Upper lobe of left lung (tissue), 4 donors: ENCODE data around the gene SCYL3.

ENCODE experiments used
- POLR2A ChIP-seq, 4 donors: fragments of 450-650 bp; IDR thresholded peaks; one replicate each; pipeline ENCODE4 v1.5.1; 2016 to 2017; ENCODE audit warnings: antibody characterized with exemption in 4 of 4, mild to moderate bottlenecking in 2 of 4
- TF ChIP-seq, protein P1 (sequence below), 6 experiments: fragments of 450-650 bp in 4 of 6; fragments of 200-600 bp in 2 of 6; sonication (generic) in 2 of 6; IDR thresholded peaks; one replicate each; pipeline ENCODE4 v1.5.1; 2016 to 2019; ENCODE audit warnings: antibody characterized with exemption in 6 of 6

DNA sequence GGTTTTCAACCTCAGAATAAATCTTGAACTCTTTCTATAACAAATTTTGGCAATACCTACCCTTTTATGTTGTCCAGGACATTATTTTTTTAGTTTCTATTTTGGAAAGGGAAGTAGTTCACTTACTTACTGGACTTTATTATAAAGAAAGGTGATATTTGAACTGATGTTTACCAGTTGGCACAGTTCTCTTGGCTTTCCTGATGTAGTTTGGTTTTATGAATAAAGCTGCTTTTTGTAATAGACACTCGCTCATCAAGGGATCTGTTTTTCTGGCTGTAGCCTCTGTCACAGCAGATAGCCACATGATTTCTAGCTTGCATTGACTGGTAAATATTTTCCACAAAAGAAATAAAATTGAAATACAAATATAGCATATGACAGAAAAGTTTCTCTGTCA, 58.0 kb downstream of the SCYL3 start:
- TF ChIP-seq, protein P1, sequence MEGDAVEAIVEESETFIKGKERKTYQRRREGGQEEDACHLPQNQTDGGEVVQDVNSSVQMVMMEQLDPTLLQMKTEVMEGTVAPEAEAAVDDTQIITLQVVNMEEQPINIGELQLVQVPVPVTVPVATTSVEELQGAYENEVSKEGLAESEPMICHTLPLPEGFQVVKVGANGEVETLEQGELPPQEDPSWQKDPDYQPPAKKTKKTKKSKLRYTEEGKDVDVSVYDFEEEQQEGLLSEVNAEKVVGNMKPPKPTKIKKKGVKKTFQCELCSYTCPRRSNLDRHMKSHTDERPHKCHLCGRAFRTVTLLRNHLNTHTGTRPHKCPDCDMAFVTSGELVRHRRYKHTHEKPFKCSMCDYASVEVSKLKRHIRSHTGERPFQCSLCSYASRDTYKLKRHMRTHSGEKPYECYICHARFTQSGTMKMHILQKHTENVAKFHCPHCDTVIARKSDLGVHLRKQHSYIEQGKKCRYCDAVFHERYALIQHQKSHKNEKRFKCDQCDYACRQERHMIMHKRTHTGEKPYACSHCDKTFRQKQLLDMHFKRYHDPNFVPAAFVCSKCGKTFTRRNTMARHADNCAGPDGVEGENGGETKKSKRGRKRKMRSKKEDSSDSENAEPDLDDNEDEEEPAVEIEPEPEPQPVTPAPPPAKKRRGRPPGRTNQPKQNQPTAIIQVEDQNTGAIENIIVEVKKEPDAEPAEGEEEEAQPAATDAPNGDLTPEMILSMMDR (IDR thresholded peaks at IDR 0.05), result no peak
- no peak for TF ChIP-seq POLR2A (IDR thresholded peaks at IDR 0.05)
